Measurements from ENCODE around the gene CCDC50.

CCDC50 gene

GRCh38 chr3:191316876-191317603 lies 12.2 kb upstream of the CCDC50 start:
- in situ Hi-C loops (cut with MboI; ENCODE audit: low sequenced_read_pairs) = no loop called here

- in situ Hi-C loops (cut with MboI; ENCODE audit: low sequenced_read_pairs) = no loop called here
Observed at GRCh38 chr3:191320316-191320715, 8.9 kb upstream of the CCDC50 start.

GRCh38 chr3:191321019-191321767 lies 8.0 kb upstream of the CCDC50 start:
- in situ Hi-C loops (cut with MboI; ENCODE audit: low sequenced_read_pairs) = no loop called here

- in situ Hi-C loops (cut with MboI; ENCODE audit: low sequenced_read_pairs) = no loop called here
Observed at GRCh38 chr3:191324936-191325335, 4.3 kb upstream of the CCDC50 start.

GRCh38 chr3:191327526-191327925 lies 1.7 kb upstream of the CCDC50 start:
- in situ Hi-C loops (cut with MboI; ENCODE audit: low sequenced_read_pairs) = no loop called here

GRCh38 chr3:191328383-191328961 lies 722 bp upstream of the CCDC50 start:
- in situ Hi-C loops (cut with MboI; ENCODE audit: low sequenced_read_pairs) = no loop called here

- in situ Hi-C loops (cut with MboI; ENCODE audit: low sequenced_read_pairs) = no loop called here
Observed at GRCh38 chr3:191329654-191330529, 698 bp downstream of the CCDC50 start, which contains the start of gene UTS2B. Gene UTS2B (minus strand): TSS chr3:191330526. CDS start chr3:191282189, 48,337 bp downstream.

GRCh38 chr3:191330530-191331048 lies 1.4 kb downstream of the CCDC50 start:
- in situ Hi-C loops (cut with MboI; ENCODE audit: low sequenced_read_pairs) = no loop called here

GRCh38 chr3:191331388-191331787 lies 2.2 kb downstream of the CCDC50 start:
- in situ Hi-C loops (cut with MboI; ENCODE audit: low sequenced_read_pairs) = no loop called here

- in situ Hi-C loops (cut with MboI; ENCODE audit: low sequenced_read_pairs) = no loop called here
Observed at GRCh38 chr3:191333298-191333880, 4.2 kb downstream of the CCDC50 start.

- in situ Hi-C loops (cut with MboI; ENCODE audit: low sequenced_read_pairs) = no loop called here
Observed at GRCh38 chr3:191334346-191334893, 5.2 kb downstream of the CCDC50 start.

GRCh38 chr3:191336833-191337232 lies 7.6 kb downstream of the CCDC50 start:
- in situ Hi-C loops (cut with MboI; ENCODE audit: low sequenced_read_pairs) = no loop called here

GRCh38 chr3:191338177-191338488 lies 8.9 kb downstream of the CCDC50 start:
- in situ Hi-C loops (cut with MboI; ENCODE audit: low sequenced_read_pairs) = no loop called here

- in situ Hi-C loops (cut with MboI; ENCODE audit: low sequenced_read_pairs) = no loop called here
Observed at GRCh38 chr3:191339316-191339917, 10.2 kb downstream of the CCDC50 start.

GRCh38 chr3:191340351-191340750 lies 11.2 kb downstream of the CCDC50 start:
- in situ Hi-C loops (cut with MboI; ENCODE audit: low sequenced_read_pairs) = no loop called here

GRCh38 chr3:191340966-191341365 lies 11.8 kb downstream of the CCDC50 start:
- in situ Hi-C loops (cut with MboI; ENCODE audit: low sequenced_read_pairs) = no loop called here

- in situ Hi-C loops (cut with MboI; ENCODE audit: low sequenced_read_pairs) = no loop called here
Observed at GRCh38 chr3:191342006-191342405, 12.8 kb downstream of the CCDC50 start.

- in situ Hi-C loops (cut with MboI; ENCODE audit: low sequenced_read_pairs) = no loop called here
Observed at GRCh38 chr3:191342411-191342810, 13.2 kb downstream of the CCDC50 start.

GRCh38 chr3:191343115-191343514 lies 13.9 kb downstream of the CCDC50 start:
- in situ Hi-C loops (cut with MboI; ENCODE audit: low sequenced_read_pairs) = no loop called here

- in situ Hi-C loops (cut with MboI; ENCODE audit: low sequenced_read_pairs) = no loop called here
Observed at GRCh38 chr3:191343913-191344312, 14.7 kb downstream of the CCDC50 start.

Measured in HL-60/S4 (cell line).